Memory B cell (primary cell): ENCODE results near the gene CEP63.

ENCODE experiments used
- ATAC-seq: fragments of 150-1000 bp; cut with Tn5 transposase; 2 replicates; pipeline ENCODE4 v1.10.0; 2021; ENCODE audit warnings: low read depth, mild to moderate bottlenecking, moderate library complexity
- DNase-seq, 2 donors: peaks; one replicate each; pipeline ENCODE4 v3.0.0; 2022; ENCODE audit warnings: low spot score in 2 of 2
- H3K27ac Mint-ChIP-seq: one replicate; pipeline ENCODE4 v1.8.0; 2022; ENCODE audit warnings: mild to moderate bottlenecking, moderate library complexity, mixed read lengths
- H3K27me3 Mint-ChIP-seq: one replicate; pipeline ENCODE4 v1.8.0; 2022; ENCODE audit warnings: mixed read lengths
- H3K36me3 Mint-ChIP-seq: one replicate; pipeline ENCODE4 v1.8.0; 2022; ENCODE audit warnings: mild to moderate bottlenecking, mixed read lengths
- H3K4me1 Mint-ChIP-seq: one replicate; pipeline ENCODE4 v1.8.0; 2022; ENCODE audit warnings: mixed read lengths
- H3K4me3 Mint-ChIP-seq: one replicate; pipeline ENCODE4 v1.8.0; 2022; ENCODE audit warnings: mild to moderate bottlenecking, moderate library complexity, mixed read lengths
- H3K9me3 Mint-ChIP-seq: one replicate; pipeline ENCODE4 v1.8.0; 2022; ENCODE audit warnings: mixed read lengths

CEP63 gene

GRCh38 chr3:134607054-134608022 is 121.5 kb downstream of the CEP63 start:
- Mint-ChIP-seq H3K4me3 (no peak overlapping the region), H3K9me3 (no peaks in the 10 kb centered on the region), H3K4me1 (peaks cover 3% of the 10 kb centered on the region), H3K27me3 (peaks cover 19% of the 10 kb centered on the region), H3K27ac (no peak overlapping the region), H3K36me3 (no peaks in the 10 kb centered on the region)
- no peak for ATAC-seq
- DNase-seq = no peak

GRCh38 chr3:134608023-134608770 is 122.3 kb downstream of the CEP63 start:
- H3K27ac Mint-ChIP-seq = no peak overlapping the region
- no peaks in the 10 kb centered on the region for H3K9me3 Mint-ChIP-seq
- DNase-seq = no peak
- no peak overlapping the region for H3K4me3 Mint-ChIP-seq
- H3K4me1 Mint-ChIP-seq = peaks cover 3% of the 10 kb centered on the region
- peaks cover 19% of the 10 kb centered on the region for H3K27me3 Mint-ChIP-seq
- no peak for ATAC-seq
- no peaks in the 10 kb centered on the region for H3K36me3 Mint-ChIP-seq

- H3K36me3 Mint-ChIP-seq = no peaks in the 10 kb centered on the region
- no peaks in the 10 kb centered on the region for H3K9me3 Mint-ChIP-seq
- peaks cover 19% of the 10 kb centered on the region for H3K27me3 Mint-ChIP-seq
- peaks cover 3% of the 10 kb centered on the region for H3K4me1 Mint-ChIP-seq
- no peak overlapping the region for H3K27ac Mint-ChIP-seq
- DNase-seq = no peak
- no peak overlapping the region for H3K4me3 Mint-ChIP-seq
- no peak for ATAC-seq
These were observed 123.0 kb downstream of the CEP63 start for GRCh38 chr3:134608771-134609435.

- peaks cover 3% of the 10 kb centered on the region for H3K4me1 Mint-ChIP-seq
- DNase-seq = no peak
- ATAC-seq = no peak
- H3K27ac Mint-ChIP-seq = no peak overlapping the region
- no peaks in the 10 kb centered on the region for H3K9me3 Mint-ChIP-seq
- H3K4me3 Mint-ChIP-seq = no peak overlapping the region
- H3K36me3 Mint-ChIP-seq = no peaks in the 10 kb centered on the region
- peaks cover 19% of the 10 kb centered on the region for H3K27me3 Mint-ChIP-seq
These were observed 124.1 kb downstream of the CEP63 start for GRCh38 chr3:134609821-134610431.

GRCh38 chr3:134610432-134611385 is 124.9 kb downstream of the CEP63 start:
- DNase-seq = no peak
- no peak for ATAC-seq
- Mint-ChIP-seq H3K27ac (no peak overlapping the region), H3K36me3 (no peaks in the 10 kb centered on the region), H3K4me1 (peaks cover 3% of the 10 kb centered on the region), H3K27me3 (peaks cover 18% of the 10 kb centered on the region), H3K4me3 (no peak overlapping the region), H3K9me3 (no peaks in the 10 kb centered on the region)

- H3K27ac Mint-ChIP-seq = no peak overlapping the region
- no peak overlapping the region for H3K4me3 Mint-ChIP-seq
- H3K4me1 Mint-ChIP-seq = peaks cover 3% of the 10 kb centered on the region
- DNase-seq (no peak), ATAC-seq (no peak)
- H3K36me3 Mint-ChIP-seq = no peaks in the 10 kb centered on the region
- H3K27me3 Mint-ChIP-seq = peaks cover 15% of the 10 kb centered on the region
- no peaks in the 10 kb centered on the region for H3K9me3 Mint-ChIP-seq
These were observed 125.7 kb downstream of the CEP63 start for GRCh38 chr3:134611516-134611915.

- Mint-ChIP-seq H3K27me3 (peaks cover 15% of the 10 kb centered on the region), H3K4me3 (no peak overlapping the region)
- no peak for DNase-seq
These were observed 127.2 kb downstream of the CEP63 start for GRCh38 chr3:134613006-134613520.

GRCh38 chr3:134614955-134615354 is 129.1 kb downstream of the CEP63 start:
- Mint-ChIP-seq H3K9me3 (no peaks in the 10 kb centered on the region), H3K4me3 (no peak overlapping the region), H3K27ac (no peak overlapping the region), H3K4me1 (peaks cover 3% of the 10 kb centered on the region), H3K27me3 (peaks cover 9% of the 10 kb centered on the region), H3K36me3 (no peaks in the 10 kb centered on the region)
- ATAC-seq (no peak), DNase-seq (no peak)

More at GRCh38 chr3:134613006-134613520, 127.2 kb downstream of the CEP63 start:
- Mint-ChIP-seq H3K9me3 (no peaks in the 10 kb centered on the region), H3K36me3 (no peaks in the 10 kb centered on the region), H3K27ac (no peak overlapping the region), H3K4me1 (peaks cover 3% of the 10 kb centered on the region)
- no peak for ATAC-seq

GRCh38 chr3:134615743-134616142 is 129.9 kb downstream of the CEP63 start:
- no peak overlapping the region for H3K4me3 Mint-ChIP-seq
- no peak for ATAC-seq
- H3K36me3 Mint-ChIP-seq = no peaks in the 10 kb centered on the region
- H3K27me3 Mint-ChIP-seq = peaks cover 5% of the 10 kb centered on the region
- no peak for DNase-seq
- no peak overlapping the region for H3K27ac Mint-ChIP-seq
- peaks cover 3% of the 10 kb centered on the region for H3K4me1 Mint-ChIP-seq
- no peaks in the 10 kb centered on the region for H3K9me3 Mint-ChIP-seq

GRCh38 chr3:134617608-134618477 is 132.0 kb downstream of the CEP63 start:
- no peak for DNase-seq
- Mint-ChIP-seq H3K27ac (no peak overlapping the region), H3K27me3 (no peaks in the 10 kb centered on the region), H3K4me1 (no peaks in the 10 kb centered on the region), H3K4me3 (no peak overlapping the region), H3K36me3 (no peaks in the 10 kb centered on the region), H3K9me3 (no peaks in the 10 kb centered on the region)
- ATAC-seq = no peak

- ATAC-seq = no peak
- H3K27ac Mint-ChIP-seq = no peak overlapping the region
- no peak for DNase-seq
- H3K4me3 Mint-ChIP-seq = no peak overlapping the region
- H3K27me3 Mint-ChIP-seq = no peaks in the 10 kb centered on the region
- H3K4me1 Mint-ChIP-seq = no peaks in the 10 kb centered on the region
- H3K9me3 Mint-ChIP-seq = no peaks in the 10 kb centered on the region
- H3K36me3 Mint-ChIP-seq = no peaks in the 10 kb centered on the region
These were observed 132.8 kb downstream of the CEP63 start for GRCh38 chr3:134618478-134619300.
